Stimulated activated CD8-positive, alpha-beta memory T cell treated with anti-CD3 and anti-CD28 coated beads, Interleukin-4, amount 100 ng/mL, for 1 hour (primary cell): Measurements from ENCODE around the gene RAB7A.

ENCODE experiments used
- DNase-seq, 2 donors: peaks; one replicate each; pipeline ENCODE4 v3.0.0-alpha.2; 2020; ENCODE audit warnings: low read depth in 2 of 2, low spot score in 1 of 2

The RAB7A gene

DNA sequence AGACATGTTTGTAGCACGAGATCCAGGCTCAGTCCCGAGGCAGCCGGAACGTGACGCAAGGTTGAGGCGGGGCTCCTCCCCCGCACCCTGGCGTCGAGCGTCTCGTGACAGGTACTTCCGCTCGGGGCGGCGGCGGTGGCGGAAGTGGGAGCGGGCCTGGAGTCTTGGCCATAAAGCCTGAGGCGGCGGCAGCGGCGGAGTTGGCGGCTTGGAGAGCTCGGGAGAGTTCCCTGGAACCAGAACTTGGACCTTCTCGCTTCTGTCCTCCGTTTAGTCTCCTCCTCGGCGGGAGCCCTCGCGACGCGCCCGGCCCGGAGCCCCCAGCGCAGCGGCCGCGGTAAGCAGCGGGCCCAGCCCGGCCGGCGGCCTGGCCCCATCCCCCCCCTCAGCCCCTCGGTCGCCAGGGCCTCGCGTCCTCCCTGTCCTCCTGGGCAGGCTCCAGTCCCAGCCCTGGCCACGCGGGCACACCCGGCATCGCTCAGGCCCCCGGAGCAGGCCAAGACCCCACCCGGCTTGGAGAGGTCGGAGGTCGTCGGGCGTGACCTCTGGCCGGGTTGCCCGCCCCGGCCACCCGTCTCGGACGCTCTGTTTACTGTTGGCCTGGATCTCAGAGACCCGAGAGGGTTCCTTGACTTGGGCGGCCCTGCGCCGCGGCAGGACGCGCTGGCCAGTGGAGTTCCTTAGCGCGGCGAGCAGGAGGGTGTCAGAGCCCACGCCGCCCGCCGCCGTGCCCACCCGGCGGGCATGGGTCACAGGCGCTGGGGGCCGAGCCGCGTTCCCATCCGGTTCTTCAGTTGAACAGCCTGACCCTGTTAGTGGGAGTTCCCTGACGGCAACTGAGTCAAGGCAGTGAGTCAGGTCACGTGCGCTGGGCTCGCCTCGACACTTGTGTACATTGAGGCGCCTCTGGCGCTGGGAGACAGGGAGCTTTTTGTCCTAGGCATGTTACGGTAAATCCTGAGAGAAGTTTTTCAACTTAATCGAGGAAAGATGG, at the start of gene RAB7A:
TSS of gene RAB7A (plus strand) at position 161 of the 994 bp plus-strand sequence. CDS start 69,185 bp downstream, outside the sequence.
- DNase-seq, result peak; percentile 93 to 94

DNA sequence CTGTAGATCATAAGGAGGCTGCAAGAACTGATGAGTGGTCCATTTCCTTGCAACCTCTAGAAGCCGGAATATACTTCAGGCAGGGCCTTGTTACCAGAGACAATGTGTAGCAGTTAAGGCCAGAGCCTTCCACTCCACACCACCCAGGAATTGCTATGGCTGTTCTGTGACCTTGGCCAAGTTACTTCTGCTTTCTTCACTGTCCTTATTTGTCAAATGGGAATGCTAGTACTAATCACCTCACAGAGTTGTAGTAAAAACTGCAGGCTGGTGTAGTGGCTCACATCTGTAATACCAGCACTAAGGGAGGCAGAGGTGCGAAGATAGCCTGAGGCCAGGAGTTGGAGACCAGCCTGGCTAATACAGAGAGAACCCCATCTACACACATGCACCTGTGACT, 46.6 kb upstream of the RAB7A start:
- no peak for DNase-seq

DNA sequence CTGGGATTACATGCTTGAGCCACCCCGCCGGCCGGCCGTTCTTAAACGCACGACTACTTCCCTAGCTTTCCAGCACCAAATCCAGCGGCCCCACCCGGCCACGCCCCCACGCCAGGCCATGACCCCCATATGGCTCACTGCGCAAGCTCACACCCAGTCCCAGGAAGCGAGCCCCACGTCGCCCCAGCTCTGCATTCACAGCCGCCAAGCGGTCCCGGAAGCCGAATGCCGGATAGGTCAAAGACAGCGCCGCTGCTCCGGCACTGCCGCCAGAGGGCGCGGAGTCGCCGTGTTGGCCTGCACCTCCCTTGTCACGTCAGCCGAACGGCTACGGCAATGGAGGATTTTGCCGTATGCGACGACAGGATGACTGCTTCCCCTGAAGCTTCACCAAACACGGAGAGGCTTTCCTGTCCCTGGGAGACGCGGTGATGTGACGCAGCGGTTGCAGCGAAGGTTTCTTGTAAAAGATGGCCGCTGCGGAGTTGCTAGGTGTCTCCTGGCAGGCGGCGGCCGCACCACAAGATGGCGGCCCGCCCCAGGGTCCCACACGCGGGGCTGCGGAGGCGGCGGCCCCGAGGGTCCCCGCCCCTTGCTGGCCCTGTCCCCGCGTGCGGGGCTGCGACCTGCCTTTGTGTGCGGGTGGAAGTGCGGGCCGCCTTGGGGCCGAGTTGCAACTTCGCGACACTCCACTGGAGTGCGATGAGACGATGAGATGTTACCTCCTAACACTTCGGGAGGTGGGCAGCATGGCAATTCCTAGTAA, 45.2 kb upstream of the RAB7A start:
- peak; percentile 91 to 94 for DNase-seq

DNA sequence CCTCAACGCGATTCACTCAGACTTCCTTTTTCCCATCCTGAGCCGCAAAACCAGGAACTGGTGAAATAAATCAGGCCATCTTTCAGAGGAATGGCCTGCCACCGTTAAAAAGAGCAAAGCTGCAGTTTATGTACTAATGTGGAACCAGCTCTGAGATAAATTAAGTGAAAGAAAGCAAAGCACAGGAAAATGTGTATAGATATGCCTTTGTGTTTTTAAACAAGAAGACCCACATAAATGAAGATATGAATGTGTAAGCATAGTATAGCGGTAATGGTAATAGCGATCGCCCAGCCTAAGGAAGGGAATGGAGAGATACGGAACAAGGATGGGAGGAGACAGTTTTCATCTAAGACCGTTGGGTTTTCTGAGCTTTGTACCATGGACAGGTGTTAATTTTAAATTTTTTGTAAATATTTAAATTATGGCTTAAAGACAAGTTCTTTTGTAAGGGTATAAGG, 44.6 kb upstream of the RAB7A start:
- DNase-seq, result no peak

DNA sequence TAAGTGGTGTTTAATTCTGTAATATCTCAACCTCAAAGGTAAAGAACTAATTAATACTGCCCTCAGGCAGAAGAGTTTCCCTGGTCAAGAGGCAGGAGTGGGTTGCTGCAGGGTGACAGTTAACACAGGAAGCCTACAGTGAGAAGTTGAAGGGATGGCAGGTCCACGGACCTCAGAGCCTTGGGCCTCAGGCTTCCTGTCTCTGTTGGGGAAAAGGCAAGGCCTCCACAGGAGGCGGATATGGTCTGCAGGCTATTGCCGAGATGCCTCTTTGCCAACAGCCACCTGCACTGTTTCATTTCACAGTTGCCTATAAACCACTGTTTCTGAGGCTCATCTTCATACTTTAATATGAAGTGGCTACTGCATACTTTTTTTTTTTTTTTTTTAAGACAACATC, 42.0 kb upstream of the RAB7A start:
- DNase-seq, result no peak

DNA sequence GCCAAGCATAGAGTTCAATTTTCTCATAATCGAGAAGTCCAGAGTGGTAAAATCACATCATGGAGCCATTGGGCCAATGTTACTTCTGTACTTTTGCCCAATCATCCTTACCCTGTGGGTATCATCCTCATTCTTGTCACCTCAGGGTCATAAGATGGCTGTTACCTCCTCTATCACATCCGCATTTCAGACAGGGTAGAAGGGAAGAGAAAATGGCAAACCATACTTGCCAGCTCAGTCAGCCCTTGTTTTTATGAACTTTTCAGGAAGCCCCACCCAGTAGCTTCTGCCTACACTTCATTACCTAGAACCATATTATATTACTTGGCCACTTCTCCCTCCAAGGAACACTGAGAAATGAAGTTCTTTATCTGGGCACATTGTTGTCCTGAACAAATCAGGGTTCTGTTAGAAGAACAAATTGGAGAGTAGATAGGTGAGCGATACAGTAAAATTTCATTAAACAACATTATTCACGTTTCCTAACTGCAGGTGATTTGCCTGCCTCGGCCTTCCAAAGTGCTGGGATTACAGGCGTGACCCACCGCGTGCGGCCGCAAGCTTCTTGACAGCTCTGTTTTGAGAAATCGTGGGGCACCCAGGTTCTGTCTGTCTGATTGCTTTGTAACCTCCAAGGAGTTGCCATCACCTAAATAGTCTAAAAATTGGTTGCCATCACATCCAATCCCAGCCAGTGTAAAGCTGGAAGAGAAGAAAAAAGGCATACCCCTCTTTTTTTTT, 40.8 kb upstream of the RAB7A start:
- DNase-seq, result no peak

DNA sequence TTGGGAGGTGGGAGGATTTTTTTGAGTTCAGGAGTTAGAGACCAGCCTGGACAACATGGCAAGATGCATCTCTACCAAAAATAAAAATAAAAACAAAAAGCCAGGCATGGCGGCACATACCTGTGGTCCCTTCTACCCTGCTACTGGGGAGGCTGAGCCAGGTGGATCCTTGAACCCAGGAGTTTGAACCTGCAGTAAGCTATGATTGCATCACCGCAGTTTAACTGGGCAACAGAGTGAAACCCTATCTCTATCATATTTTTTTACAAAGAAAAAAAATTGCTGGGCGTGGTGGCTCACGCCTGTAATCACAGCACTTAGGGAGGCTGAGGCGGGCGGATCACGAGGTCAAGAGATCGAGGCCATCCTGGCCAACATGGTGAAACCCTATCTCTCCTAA, 39.5 kb upstream of the RAB7A start:
- no peak for DNase-seq

DNA sequence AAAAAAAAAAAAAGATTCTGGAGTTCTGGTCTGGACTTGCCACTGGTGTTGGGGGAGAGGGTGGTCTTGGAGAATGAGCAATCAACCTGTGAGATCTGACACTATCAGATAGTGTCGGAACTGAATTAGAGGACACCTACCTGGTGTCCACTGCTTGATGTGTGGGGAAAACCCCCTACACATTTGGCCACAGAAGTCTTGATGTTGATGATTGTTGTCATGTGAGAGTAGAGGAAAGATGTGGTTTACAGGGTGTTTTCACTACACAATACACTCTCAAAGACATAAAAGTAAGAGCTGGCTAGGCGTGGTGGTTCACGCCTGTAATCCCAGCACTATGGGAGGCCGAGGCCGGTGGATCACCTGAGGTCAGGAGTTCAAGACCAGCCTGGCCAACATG, 36.9 kb upstream of the RAB7A start:
- no peak for DNase-seq

DNA sequence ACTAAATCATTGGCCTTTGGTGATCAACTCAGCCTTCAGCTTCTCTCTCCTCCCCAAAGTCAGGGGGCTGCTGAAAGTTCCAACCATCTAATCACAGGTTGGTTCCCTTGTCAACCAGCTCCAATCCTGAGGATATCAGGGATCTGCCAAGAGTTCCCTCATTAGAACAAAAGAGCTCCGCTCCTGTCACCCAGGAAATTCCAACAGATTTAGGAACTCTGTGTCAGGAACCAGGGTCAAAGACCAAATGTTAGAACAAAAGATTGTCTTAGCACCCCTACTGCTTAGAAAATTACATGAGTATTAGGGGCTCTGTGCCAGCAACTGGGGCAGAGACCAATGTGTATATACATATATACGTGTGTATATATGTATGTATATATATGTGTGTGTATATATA, 32.3 kb upstream of the RAB7A start:
- DNase-seq, result no peak

DNA sequence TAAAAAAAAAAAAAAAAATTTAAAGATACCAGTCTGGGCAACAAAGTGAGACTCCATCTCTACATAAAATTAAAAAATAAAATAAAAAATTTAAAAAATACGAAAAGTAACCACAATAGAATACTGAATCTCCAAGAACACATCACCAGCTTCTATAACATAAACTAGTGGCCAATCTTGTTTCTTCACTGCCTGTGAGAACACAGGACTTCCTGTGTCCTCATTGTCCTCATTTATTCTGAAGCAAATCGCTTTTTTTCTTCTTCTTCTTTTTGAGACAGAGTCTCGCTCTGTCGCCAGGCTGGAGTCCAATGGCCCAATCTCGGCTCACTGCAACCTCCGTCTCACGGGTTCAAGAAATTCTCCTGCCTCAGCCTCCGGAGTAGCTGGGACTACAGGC, 28.6 kb upstream of the RAB7A start:
- no peak for DNase-seq

DNA sequence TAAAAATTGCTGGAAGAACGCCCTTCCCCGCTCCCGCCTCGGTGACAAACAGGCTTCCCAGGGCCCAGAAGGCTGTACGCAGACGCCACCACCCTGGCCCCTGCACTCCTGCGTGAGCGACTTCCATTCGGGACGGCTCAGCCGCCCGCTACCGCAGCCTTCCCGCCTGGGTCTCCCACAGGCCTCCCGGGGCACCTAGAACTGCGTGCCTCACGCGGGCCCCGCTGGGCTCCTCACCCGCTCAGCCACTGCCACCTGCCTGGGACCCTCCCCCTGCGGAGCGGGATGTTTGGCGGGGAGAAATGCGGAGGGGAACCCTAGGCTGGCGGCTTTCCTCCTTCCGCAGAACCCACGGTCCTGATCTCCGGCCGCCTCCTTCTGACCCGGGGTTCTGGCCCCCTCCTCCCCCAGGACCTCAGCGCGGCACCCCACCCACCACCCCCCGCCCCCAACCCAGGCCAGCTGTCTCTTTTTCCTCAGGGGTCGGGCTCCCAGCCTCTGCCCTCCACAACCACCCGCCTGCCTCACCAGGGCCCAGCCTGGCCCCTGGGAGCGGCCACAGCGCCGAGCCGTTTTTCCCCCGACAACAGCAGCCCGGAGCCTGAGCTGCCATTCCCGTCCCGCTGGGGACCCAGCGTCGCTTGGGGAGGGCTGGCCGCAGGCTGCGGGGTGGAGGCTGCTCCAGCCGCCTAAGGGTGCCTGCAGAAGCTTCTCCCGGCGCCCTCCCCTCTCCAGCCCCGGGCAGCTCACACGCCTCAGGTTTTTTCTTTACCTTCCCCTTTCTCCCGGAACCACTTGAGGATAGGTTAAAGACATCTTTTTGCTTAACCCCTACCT, 27.6 kb upstream of the RAB7A start:
- no peak for DNase-seq

DNA sequence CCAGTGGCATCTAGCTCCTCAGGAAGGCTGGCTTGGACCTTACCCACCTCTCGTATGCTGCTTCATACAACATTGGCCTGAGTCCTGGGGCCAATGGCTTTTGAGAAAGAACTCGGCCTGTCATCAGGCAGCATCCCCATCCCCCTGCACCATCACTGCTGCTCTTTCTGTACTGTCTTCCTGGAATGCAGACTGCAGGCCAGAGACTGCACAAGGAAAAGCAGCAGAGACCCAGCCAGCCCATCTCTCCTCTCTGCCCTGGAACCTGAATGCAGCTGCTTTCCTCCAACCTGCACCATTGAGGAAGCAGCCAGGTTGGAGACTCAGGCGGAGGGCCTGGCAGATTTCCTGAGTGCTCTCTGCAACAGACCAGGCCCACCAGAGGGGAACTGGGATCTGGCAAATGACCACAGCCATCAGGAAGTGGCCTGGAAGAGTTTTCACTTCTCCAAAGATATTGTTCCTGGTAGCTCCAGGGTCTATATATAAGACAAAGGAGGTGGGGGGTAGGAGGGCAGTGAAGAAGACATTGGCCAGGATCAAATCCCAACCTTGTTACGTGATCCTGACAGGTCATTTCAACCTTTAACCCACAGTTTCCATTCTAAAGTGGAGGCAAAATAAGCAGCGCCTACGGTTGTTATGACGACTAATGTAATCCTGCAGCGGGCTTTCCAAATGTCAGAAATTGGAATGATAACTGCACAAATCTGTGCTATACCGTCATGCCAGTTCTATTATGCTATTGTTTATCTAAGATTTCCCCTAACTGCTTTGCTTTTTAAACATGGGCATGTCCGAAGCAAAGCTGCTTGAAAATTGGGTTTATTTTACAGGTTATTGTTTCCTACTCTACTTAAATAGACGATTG, 24.4 kb upstream of the RAB7A start:
- no peak for DNase-seq

DNA sequence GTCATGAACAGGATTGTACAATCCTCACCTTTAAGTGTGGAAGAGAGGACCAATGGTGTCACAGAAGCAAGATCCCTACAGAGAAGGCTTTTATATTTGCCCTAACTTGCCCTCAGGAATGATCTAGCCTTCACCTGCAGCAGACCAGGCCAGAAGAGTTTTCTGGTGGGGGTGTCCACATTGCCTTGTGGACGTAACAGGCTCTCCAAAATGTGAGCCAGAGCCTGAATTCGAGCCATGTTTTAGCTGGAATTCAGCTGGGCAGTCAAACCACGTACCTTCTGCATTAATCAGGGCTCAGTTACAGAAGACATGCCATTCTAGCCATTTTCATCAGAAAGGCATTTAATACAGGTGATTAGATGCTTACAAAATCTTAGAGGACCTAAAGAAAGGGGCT, 23.6 kb upstream of the RAB7A start:
- DNase-seq, result no peak

DNA sequence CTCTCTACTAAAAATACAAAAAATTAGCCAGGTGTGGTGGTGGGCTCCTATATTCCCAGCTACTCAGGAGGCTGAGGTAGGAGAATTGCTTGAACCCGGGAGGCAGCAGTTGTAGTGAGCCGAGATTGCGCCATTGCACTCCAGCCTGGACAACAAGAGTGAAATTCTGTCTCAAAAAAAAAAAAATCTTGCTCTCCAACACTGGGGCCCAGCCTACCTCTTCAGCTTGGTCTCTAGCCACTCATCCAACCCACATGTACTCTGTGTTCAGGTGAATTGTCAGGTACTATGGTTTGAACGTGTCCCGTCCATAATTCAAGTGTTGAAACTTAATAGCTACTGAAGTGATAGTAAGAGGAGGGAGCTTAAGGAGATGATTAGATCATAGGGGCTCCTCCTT, 22.4 kb upstream of the RAB7A start:
- DNase-seq, result no peak

DNA sequence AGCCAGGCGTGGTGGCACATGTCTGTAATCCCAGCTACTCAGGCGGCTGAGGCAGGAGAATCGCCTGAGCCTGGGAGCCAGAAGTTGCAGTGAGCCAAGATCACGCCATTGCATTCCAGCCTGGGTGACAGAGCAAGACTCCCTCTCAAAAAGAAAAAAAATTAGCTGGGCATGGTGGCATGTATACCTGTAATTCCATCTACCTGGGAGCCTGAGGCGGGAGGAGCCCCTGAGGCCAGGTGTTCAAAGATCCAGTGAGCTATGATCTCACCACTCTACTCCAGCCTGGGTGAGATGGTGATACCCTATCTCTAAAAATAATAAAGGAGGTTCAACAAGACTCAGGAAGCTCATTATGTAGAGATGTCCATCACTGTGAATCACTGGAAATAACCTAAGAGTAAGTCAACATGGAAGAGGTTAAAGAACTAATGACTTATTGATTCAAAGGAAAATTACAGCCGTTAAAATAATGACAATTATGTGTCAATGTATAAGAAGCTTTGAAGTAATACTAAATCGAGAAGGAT, 19.8 kb upstream of the RAB7A start:
- no peak for DNase-seq

DNA sequence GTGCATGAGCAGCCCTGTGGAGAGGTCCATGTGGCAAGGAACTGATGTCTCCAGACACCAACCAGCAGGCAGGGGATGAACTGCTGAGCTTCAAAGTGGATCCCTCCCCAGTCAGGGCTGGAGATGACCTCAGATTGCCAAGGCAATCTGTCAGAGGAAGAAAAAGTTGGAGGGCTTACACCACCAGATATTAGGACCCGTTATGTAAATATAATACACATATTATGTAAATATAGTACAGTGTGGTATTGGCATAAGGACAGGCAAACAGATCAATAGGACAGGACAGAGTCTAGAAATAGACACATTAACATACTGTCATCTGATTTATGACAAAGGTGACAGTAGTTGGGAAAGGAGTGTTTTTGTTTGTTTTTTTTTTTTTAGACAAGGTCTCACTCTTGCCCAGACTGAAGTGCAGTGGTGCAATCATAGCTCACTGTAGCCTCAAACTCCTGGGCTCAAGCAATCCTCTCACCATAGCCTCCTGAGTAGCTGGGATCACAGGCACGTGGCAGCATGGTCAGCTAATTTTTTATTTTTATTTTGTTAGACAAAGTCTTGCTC, 18.0 kb upstream of the RAB7A start:
- DNase-seq, result no peak

DNA sequence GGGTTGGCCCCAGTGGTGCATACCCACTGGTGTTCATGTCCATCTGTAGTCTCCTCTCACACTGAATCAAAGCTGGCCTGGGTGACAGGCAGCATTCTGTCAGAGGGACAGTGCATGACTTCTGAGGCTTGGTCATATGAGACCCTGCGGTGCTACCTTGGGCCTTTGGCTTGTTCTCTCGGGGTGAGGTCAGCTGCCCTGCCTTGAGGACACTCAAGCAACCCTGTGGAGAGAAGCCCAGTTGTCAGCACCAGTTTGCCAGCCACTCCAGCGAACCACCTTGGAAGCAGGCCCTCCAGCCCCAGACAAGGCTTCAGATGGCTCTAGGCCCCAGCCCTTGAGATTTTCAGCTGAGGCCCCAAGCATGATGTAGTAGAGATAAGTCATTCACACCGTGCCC, 16.9 kb upstream of the RAB7A start:
- no peak for DNase-seq

DNA sequence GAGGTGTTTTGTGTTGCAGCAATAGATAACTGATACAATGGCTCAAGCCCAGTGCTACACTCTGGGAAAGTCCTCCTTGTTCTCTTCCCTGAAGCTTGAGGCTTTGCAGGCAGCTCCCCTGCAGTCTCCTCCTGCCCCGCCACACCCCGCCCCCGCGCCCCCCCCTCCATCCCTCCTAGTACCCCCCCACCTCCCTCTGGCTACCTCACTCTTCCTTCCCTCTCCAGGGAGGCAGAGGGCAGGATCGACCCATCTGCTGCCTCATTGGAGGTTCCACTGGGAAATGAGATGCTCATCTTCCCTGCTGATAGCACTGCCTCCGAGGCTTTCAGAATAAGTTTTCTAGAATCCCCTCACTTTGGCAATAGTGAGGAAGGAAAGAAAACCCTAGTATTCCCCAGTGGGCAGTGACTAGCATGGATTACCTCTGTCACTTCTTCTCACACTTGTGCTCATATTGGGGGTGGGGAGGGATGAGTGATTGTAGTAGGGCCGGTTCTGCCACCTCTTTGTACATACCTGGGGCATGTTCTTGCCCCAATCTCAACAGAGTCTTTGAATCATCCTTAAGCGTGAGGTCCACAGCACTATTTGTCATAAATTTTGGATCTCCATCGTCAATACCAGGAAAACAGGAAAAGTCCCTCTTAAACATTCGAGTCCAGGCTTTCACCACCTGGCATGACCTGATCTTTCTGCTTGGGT, 16.3 kb upstream of the RAB7A start:
- no peak for DNase-seq
